ENCODE measurements around the gene A2M. TPM values are rescaled to one million over a fixed set of nuclear protein-coding genes. Genes with fewer than 3 reads are reported as not detected.

The A2M gene
- total and polyA plus RNA-seq, 10 of the 15 experiments (the other 5 are each of a cell fraction or from before 2014, with no cell fraction given): 0.03 to 3.5 (median 0.20) TPM; not detected in 5

DNA sequence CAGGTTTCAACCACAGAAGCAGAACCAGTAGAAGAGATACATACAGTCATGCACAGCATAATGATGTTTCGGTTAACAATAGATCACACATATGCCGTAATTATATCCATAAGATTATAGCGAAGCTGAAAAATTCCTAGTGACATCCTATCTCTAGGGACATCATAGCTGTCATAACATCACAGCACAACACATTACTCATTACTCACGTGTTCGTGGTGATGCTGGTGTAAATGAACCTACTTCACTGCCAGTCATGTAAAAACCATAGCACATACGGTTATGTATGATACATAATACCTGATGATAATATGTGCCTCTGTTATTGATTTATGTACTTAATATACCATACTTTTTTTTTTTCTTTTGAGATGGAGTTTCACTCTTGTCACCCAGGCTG lies 81.6 kb downstream of the A2M start:
- Histone ChIP-seq H3K4me1 (ENCODE audit: control insufficient read depth, insufficient read depth, low read length) (no peaks in the 10 kb centered on the region), H3K4me3 (no peak overlapping the region), H3K27me3 (replicated peaks in 1 of 2; ENCODE audit: control insufficient read depth in 2 of 2, insufficient read depth in 2 of 2, low read length in 1 of 2) (no peaks in the 10 kb centered on the region), H4K20me1 (ENCODE audit: control insufficient read depth, insufficient read depth) (no peaks in the 10 kb centered on the region), H3K4me2 (ENCODE audit: control insufficient read depth, insufficient read depth) (no peak overlapping the region), H2AFZ (ENCODE audit: control insufficient read depth, low read depth, low read length) (no peak overlapping the region), H3K36me3 (ENCODE audit: control insufficient read depth in 2 of 2, insufficient read depth in 2 of 2, low read length in 1 of 2) (no peaks in the 10 kb centered on the region), H3K9ac (ENCODE audit: control insufficient read depth, insufficient read depth, low read length) (no peak overlapping the region), H3K9me3 (replicated peaks; ENCODE audit: control insufficient read depth, insufficient read depth, low read length) (no peaks in the 10 kb centered on the region; the same call in 2 of the 3 replicates), H3K27ac (ENCODE audit: control insufficient read depth, insufficient read depth) (no peak overlapping the region), H3K79me2 (ENCODE audit: control insufficient read depth, insufficient read depth, low read length) (no peaks in the 10 kb centered on the region)
- intact Hi-C loops (cut with micrococcal nuclease; ENCODE audit: unreplicated experiment): no loop called here
- FAIRE-seq (no peak), DNase-seq (ENCODE audit: low read depth, low spot score) (no peak), ATAC-seq (no peak)
- ChIA-PET POLR2A (interaction anchor here (2.0 kb wide), 1 partner anchor 85 kb away, joined by 8 read pairs; the partner anchor contains the start of gene M6PR), CTCF (no interaction called here), RAD21 (ENCODE audit: unreplicated experiment) (no interaction called here), SMC1A (ENCODE audit: uncharacterized antibody, unreplicated experiment) (interaction anchor here (1.2 kb wide), 1 partner anchor 83 kb away, joined by 3 read pairs; no protein-coding TSS in a partner anchor)
- in situ Hi-C loops (cut with MboI): no loop called here
- 68% methylated on average over 6 of the region's 6 CpGs for WGBS (ENCODE audit: insufficient coverage, insufficient replicate concordance, low lambda C conversion rate, missing lambda C conversion rate)
- TF ChIP-seq, protein P1, sequence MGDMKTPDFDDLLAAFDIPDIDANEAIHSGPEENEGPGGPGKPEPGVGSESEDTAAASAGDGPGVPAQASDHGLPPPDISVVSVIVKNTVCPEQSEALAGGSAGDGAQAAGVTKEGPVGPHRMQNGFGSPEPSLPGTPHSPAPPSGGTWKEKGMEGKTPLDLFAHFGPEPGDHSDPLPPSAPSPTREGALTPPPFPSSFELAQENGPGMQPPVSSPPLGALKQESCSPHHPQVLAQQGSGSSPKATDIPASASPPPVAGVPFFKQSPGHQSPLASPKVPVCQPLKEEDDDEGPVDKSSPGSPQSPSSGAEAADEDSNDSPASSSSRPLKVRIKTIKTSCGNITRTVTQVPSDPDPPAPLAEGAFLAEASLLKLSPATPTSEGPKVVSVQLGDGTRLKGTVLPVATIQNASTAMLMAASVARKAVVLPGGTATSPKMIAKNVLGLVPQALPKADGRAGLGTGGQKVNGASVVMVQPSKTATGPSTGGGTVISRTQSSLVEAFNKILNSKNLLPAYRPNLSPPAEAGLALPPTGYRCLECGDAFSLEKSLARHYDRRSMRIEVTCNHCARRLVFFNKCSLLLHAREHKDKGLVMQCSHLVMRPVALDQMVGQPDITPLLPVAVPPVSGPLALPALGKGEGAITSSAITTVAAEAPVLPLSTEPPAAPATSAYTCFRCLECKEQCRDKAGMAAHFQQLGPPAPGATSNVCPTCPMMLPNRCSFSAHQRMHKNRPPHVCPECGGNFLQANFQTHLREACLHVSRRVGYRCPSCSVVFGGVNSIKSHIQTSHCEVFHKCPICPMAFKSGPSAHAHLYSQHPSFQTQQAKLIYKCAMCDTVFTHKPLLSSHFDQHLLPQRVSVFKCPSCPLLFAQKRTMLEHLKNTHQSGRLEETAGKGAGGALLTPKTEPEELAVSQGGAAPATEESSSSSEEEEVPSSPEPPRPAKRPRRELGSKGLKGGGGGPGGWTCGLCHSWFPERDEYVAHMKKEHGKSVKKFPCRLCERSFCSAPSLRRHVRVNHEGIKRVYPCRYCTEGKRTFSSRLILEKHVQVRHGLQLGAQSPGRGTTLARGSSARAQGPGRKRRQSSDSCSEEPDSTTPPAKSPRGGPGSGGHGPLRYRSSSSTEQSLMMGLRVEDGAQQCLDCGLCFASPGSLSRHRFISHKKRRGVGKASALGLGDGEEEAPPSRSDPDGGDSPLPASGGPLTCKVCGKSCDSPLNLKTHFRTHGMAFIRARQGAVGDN (IDR thresholded peaks at IDR 0.05): no peak
- TF ChIP-seq POLR2AphosphoS2 (IDR thresholded peaks at IDR 0.05; ENCODE audit: low read depth, low read length): no peak
- TF ChIP-seq, protein P2, sequence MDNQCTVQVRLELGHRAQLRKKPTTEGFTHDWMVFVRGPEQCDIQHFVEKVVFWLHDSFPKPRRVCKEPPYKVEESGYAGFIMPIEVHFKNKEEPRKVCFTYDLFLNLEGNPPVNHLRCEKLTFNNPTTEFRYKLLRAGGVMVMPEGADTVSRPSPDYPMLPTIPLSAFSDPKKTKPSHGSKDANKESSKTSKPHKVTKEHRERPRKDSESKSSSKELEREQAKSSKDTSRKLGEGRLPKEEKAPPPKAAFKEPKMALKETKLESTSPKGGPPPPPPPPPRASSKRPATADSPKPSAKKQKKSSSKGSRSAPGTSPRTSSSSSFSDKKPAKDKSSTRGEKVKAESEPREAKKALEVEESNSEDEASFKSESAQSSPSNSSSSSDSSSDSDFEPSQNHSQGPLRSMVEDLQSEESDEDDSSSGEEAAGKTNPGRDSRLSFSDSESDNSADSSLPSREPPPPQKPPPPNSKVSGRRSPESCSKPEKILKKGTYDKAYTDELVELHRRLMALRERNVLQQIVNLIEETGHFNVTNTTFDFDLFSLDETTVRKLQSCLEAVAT (IDR thresholded peaks at IDR 0.05): no peak
- TF ChIP-seq RBBP5 (conservative IDR thresholded peaks at IDR 0.05): no peak
- BruUV-seq (replicated peaks): no TSS peak
